Type B pancreatic cell (in vitro differentiated cells): Measurements from ENCODE around the gene MRC2. TPM values are rescaled to one million over a fixed set of nuclear protein-coding genes. Genes with fewer than 3 reads are reported as not detected.

Source experiments
- DNase-seq: peaks from one replicate; pipeline ENCODE4 v3.0.0; 2021; ENCODE audit warnings: mixed read lengths; ENCODE audit not compliant: unreplicated experiment; ENCODE audit errors: extremely low spot score
- H3K27ac Mint-ChIP-seq: 2 replicates; pipeline ENCODE4 v1.8.0; 2021; ENCODE audit warnings: mild to moderate bottlenecking, mixed read lengths
- H3K27me3 Mint-ChIP-seq: 2 replicates; pipeline ENCODE4 v1.8.0; 2021; ENCODE audit warnings: mixed read lengths
- H3K36me3 Mint-ChIP-seq: 2 replicates; pipeline ENCODE4 v1.8.0; 2021; ENCODE audit warnings: mixed read lengths
- H3K4me1 Mint-ChIP-seq: one replicate; pipeline ENCODE4 v1.8.0; 2021; ENCODE audit warnings: mixed read lengths; ENCODE audit not compliant: unreplicated experiment
- H3K4me3 Mint-ChIP-seq: 2 replicates; pipeline ENCODE4 v1.8.0; 2021; ENCODE audit warnings: mild to moderate bottlenecking, mixed read lengths
- H3K9me3 Mint-ChIP-seq: 2 replicates; pipeline ENCODE4 v1.8.0; 2021; ENCODE audit warnings: mixed read lengths
- CTCF ChIP-seq: fragments of 200-600 bp; sonication (generic); conservative IDR thresholded peaks from 2 replicates; pipeline ENCODE4 v1.5.0; 2021; ENCODE audit warnings: antibody characterized with exemption, mild to moderate bottlenecking
- total RNA-seq: library from RNA; stranded (reverse); gene quantifications from 2 replicates; pipeline ENCODE4 v1.2.1, GENCODE V29; 2021; ENCODE audit warnings: low replicate concordance

MRC2 gene
- total RNA-seq, 1 donor from 2014 or later = 52.7 TPM

DNA sequence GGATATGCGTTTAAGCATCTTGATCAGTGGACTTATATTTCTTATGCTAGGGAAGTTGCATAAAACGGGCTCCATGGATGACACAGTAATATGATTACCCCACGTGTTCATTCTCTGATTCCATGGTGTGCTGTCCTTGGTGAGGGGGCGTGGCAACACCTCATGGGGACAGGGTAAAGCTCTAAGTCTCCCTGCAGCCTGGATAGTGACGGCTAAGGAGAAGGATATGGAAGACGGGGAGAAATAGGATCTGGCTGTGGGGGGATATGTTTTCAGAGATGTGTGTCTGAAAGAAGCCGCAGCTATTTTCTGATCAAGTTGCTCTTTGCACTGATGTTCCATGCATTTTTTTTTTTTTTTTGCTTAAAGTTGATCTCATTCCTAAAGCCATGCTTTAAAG lies 96.4 kb downstream of the MRC2 start:
- Mint-ChIP-seq H3K36me3 (no peaks in the 10 kb centered on the region), H3K4me3 (no peak overlapping the region), H3K9me3 (peaks cover 14% of the 10 kb centered on the region), H3K27me3 (peaks cover 10% of the 10 kb centered on the region), H3K4me1 (peaks cover 31% of the 10 kb centered on the region), H3K27ac (no peak overlapping the region)
- TF ChIP-seq CTCF = no peak
- no peak for DNase-seq

- no peaks in the 10 kb centered on the region for H3K36me3 Mint-ChIP-seq
- peak overlapping the region; percentile 66 for H3K27ac Mint-ChIP-seq
- peaks cover 12% of the 10 kb centered on the region for H3K9me3 Mint-ChIP-seq
- DNase-seq = no peak
- peaks cover 10% of the 10 kb centered on the region for H3K27me3 Mint-ChIP-seq
- H3K4me1 Mint-ChIP-seq = peaks cover 31% of the 10 kb centered on the region
- peak overlapping the region; percentile 20 for H3K4me3 Mint-ChIP-seq
- no peak for TF ChIP-seq CTCF
Measured at GRCh38 chr17:62724398-62725146, 97.1 kb downstream of the MRC2 start.

- H3K4me1 Mint-ChIP-seq = peaks cover 31% of the 10 kb centered on the region
- DNase-seq = no peak
- H3K36me3 Mint-ChIP-seq = no peaks in the 10 kb centered on the region
- H3K27me3 Mint-ChIP-seq = peaks cover 10% of the 10 kb centered on the region
- H3K27ac Mint-ChIP-seq = peak overlapping the region; percentile 4
- no peak for TF ChIP-seq CTCF
- H3K4me3 Mint-ChIP-seq = no peak overlapping the region
- H3K9me3 Mint-ChIP-seq = peaks cover 6% of the 10 kb centered on the region
Measured at GRCh38 chr17:62725791-62726249, 98.3 kb downstream of the MRC2 start.

GRCh38 chr17:62727916-62728672 lies 100.6 kb downstream of the MRC2 start:
- no peaks in the 10 kb centered on the region for H3K36me3 Mint-ChIP-seq
- no peak for DNase-seq
- peaks cover 6% of the 10 kb centered on the region for H3K9me3 Mint-ChIP-seq
- peaks cover 10% of the 10 kb centered on the region for H3K27me3 Mint-ChIP-seq
- no peak overlapping the region for H3K4me3 Mint-ChIP-seq
- no peak overlapping the region for H3K27ac Mint-ChIP-seq
- peaks cover 32% of the 10 kb centered on the region for H3K4me1 Mint-ChIP-seq
- no peak for TF ChIP-seq CTCF

DNA sequence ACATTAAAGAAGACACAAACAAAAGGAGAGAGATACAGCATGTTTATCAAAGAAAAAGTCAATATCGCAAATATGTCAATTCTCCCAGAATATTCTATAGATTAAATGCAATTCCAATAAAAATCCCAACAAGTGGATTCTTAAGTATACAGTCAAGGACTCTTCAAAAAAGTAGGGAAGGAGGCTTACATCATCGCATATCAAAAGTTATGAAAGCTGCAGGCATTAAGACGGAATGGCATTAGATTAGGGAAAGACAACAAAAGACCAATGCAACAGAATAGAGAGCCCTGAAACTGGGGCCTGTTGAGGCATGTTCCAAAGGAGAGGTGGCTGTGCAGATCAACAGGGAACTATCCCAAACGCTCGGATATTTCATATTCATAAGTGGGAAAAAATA lies 104.7 kb downstream of the MRC2 start:
- Mint-ChIP-seq H3K4me1 (peaks cover 13% of the 10 kb centered on the region), H3K4me3 (no peak overlapping the region), H3K27ac (no peak overlapping the region), H3K36me3 (no peaks in the 10 kb centered on the region), H3K9me3 (no peaks in the 10 kb centered on the region), H3K27me3 (peaks cover 12% of the 10 kb centered on the region)
- TF ChIP-seq CTCF = no peak
- no peak for DNase-seq
